ENCODE data around the gene DUSP22.

DUSP22 gene

DNA sequence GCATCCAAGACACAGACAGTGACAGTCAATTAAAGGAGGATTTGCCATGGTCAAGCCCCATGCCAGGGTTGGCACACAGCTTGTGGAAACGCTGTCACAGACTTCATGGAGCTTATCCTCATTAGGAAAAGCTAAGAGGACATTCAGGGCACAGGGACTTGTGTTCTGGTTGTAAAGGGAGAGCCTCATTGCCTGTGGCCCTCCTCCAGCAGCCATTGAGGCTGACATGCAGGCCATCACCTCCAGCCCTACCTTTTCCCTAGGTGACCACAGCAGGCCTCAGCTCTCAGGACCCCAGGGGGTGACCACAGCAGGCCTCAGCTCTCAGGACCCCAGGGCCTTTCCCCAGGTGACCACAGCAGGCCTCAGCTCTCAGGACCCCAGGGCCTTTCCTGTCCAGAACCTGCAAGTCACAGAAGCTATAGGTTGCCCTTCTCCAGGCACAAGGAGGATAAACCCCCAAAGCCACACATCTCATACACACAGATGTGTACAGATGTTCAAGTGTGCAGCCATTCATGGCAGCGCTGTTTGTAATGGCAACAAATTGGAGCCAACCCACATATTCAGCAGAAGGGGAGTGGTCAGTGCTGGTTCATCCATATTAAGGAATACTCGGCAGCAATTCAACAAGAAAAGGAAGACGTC, 26.1 kb downstream of the DUSP22 start:
- H3K27me3 ChIP-seq (ENCODE audit: control insufficient read depth, insufficient read depth, low read length) = no peaks in the 10 kb centered on the region
- H3K4me3 ChIP-seq (ENCODE audit: low read length) = no peak overlapping the region
- no peaks in the 10 kb centered on the region for H3K9me3 ChIP-seq (ENCODE audit: control insufficient read depth, low read length)
- peaks cover 8% of the 10 kb centered on the region for H3K4me1 ChIP-seq (ENCODE audit: control insufficient read depth, insufficient read depth, low read length)
- H3K9ac ChIP-seq (ENCODE audit: low read length) = no peak overlapping the region
- no peaks in the 10 kb centered on the region for H3K36me3 ChIP-seq (ENCODE audit: control insufficient read depth, insufficient read depth, low read length)

DNA sequence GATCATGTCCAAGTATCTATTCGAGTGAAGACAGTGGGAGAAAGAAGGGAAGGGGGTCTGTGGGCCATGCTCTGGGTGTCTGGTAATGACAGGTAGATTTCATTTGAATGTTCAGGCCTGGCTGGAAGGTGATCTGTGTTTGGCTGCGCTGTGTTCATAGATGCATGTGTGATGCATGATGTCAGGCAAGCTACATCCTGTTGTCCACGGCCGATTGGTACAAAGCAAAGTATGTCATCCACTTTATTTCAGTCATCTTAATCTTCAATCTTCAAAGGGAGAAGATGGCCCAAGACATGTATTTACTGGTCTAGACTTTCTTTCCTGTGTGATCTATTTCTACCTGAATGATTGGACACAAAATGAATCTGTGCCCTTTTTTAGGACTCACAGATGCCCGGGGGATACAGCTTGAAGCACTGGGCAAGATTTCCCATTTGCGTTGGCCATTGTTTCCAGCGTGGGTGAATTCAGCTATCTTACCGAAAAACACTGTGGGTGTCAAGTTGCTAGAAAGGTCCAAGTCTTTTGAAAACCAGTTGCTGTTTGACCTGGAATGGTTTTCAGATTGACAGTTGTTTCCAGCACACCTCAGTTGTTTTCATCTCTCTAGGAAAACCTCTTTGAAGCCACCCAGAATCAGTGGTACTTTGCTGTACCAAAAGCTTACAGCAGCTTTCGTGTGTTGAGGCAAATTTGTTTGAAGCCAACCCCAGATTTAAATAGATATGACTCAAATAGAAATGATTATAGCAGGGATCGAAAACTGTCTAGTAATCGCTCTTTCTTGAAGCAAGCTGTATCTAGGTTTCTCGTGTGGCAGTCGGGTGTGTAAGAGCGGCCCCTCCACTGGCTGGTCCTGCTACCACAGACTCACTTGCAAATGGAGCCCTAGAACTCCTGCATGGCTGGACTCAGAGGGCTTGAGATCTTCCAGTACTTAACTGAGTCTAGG, 27.2 kb downstream of the DUSP22 start:
- H3K9me3 ChIP-seq (ENCODE audit: control insufficient read depth, low read length) = no peaks in the 10 kb centered on the region
- H3K4me3 ChIP-seq (ENCODE audit: low read length) = no peak overlapping the region
- H3K4me1 ChIP-seq (ENCODE audit: control insufficient read depth, insufficient read depth, low read length) = peaks cover 6% of the 10 kb centered on the region
- no peaks in the 10 kb centered on the region for H3K36me3 ChIP-seq (ENCODE audit: control insufficient read depth, insufficient read depth, low read length)
- H3K27me3 ChIP-seq (ENCODE audit: control insufficient read depth, insufficient read depth, low read length) = no peaks in the 10 kb centered on the region
- no peak overlapping the region for H3K9ac ChIP-seq (ENCODE audit: low read length)

DNA sequence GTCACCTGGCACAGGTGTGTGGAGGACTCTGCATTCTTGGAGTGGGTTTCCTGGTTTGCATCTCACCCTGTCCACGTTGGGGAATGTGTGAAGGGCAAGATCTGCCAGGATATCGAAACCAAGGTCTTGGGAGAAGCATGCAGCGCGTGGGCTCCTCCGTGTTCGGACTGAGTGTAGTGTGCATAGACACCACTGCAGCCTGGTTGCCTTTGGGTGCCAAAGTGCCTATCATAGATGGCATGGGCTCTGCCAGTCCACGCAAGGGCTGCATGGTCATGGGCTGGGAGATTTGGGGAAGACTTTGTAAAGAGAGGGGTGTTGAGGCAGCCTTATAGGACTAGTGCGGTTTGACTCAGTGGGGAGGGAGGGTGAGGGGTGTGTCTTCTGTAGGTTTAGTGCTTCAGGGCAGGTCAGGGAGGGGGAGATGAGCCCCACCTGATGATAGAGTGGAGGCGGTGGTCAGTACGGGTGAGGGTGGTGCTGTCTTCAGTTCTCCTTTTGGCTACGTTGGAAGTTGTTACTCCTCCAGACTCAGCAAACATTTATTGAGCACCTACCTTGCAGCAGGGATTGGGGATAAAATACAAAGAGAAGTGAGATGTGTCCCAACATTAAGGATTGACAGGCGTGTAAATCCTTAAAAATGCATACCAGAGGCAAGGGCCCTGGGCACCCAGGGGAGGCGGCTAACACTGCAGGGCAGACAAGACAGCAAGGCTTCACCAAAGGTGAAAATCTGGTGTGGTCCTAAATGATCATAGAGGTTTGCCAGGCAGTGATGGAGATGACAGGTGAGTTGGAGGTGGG, 28.3 kb downstream of the DUSP22 start:
- no peaks in the 10 kb centered on the region for H3K9me3 ChIP-seq (ENCODE audit: control insufficient read depth, low read length)
- H3K36me3 ChIP-seq (ENCODE audit: control insufficient read depth, insufficient read depth, low read length) = no peaks in the 10 kb centered on the region
- no peak overlapping the region for H3K9ac ChIP-seq (ENCODE audit: low read length)
- no peaks in the 10 kb centered on the region for H3K27me3 ChIP-seq (ENCODE audit: control insufficient read depth, insufficient read depth, low read length)
- peaks cover 6% of the 10 kb centered on the region for H3K4me1 ChIP-seq (ENCODE audit: control insufficient read depth, insufficient read depth, low read length)
- no peak overlapping the region for H3K4me3 ChIP-seq (ENCODE audit: low read length)

DNA sequence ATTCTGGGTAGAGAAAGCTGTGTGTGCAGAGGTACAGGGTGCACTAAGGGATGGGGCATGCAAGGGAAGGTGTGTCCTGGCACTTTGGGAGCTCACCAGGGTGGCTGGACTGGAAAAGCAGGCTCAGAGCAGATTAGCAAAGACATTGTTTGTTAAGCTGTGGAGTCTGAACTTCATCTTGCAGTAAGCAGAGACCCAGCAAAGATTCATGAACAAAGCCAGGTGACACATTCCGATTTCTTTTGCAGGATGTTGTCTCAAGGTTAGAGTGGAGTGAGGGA, 28.8 kb downstream of the DUSP22 start:
- Histone ChIP-seq H3K9me3 (ENCODE audit: control insufficient read depth, low read length) (no peaks in the 10 kb centered on the region), H3K4me3 (ENCODE audit: low read length) (no peak overlapping the region), H3K9ac (ENCODE audit: low read length) (no peak overlapping the region), H3K27me3 (ENCODE audit: control insufficient read depth, insufficient read depth, low read length) (no peaks in the 10 kb centered on the region), H3K36me3 (ENCODE audit: control insufficient read depth, insufficient read depth, low read length) (no peaks in the 10 kb centered on the region), H3K4me1 (ENCODE audit: control insufficient read depth, insufficient read depth, low read length) (peaks cover 3% of the 10 kb centered on the region)

DNA sequence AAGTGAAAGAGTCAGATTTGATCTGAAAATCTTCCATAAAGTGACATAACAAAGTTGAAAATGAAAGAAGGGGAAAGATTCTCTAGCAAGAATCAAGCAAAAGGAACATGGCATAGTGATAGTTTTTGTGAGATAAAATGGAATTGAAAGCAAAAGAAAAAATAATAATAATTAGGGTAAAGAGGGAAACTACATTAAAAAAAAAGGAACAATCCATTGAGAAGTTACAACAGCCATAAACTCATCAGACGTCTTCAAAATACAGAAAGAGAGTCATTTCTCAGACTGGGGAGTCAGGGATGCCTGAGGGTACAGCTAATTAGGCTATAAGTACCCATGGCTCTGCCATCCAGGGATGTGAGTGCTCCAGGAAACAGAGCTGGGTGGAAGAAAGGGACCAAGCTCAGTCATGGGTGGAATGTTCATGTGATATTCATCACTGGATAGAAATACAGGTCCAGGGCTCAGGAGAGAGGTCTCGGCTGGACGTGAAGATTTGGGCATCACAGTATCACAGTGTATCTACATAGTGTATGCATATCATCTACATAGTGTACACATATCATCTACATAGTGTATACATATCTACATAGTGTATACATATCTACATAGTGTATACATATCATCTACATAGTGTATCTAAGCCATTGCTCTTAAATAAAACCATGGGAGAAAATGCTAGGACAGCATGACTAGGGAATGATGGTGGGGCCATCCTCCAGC, 29.4 kb downstream of the DUSP22 start:
- H3K9me3 ChIP-seq (ENCODE audit: control insufficient read depth, low read length) = no peaks in the 10 kb centered on the region
- no peak overlapping the region for H3K4me3 ChIP-seq (ENCODE audit: low read length)
- H3K9ac ChIP-seq (ENCODE audit: low read length) = no peak overlapping the region
- H3K36me3 ChIP-seq (ENCODE audit: control insufficient read depth, insufficient read depth, low read length) = no peaks in the 10 kb centered on the region
- no peaks in the 10 kb centered on the region for H3K27me3 ChIP-seq (ENCODE audit: control insufficient read depth, insufficient read depth, low read length)
- no peaks in the 10 kb centered on the region for H3K4me1 ChIP-seq (ENCODE audit: control insufficient read depth, insufficient read depth, low read length)

DNA sequence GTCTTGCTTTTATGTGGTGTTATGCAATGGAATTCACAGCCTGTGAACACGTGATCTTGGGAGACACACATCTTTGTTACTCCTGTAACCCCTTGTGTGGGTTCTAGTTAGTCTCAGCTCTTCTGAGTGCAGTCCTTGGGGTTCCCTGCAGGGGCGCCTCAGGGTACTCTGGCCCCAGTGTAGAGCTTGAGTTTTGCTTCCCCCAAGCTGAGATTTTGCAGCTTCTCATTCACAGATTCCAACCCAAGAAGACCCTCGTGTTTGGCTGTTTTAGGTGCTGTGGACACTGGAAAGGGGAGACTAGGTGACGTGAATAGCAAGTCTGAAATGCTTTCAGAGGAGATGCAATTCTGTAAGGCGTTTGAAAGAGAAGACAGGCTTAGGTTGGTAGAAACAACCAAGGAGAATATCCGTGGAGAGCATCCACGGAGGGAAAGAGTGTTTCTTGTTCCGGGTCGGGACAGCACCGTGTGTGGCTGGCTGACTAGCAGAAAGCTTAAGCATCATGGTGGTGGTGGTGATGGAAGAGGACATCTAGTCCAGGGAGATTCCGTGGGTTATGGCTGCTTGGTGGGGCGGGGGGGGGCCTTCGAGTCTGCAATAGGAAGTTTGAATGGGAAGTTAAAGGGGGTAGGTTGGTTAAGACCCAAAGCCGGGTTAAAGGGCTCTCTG, 30.1 kb downstream of the DUSP22 start:
- H3K36me3 ChIP-seq (ENCODE audit: control insufficient read depth, insufficient read depth, low read length) = no peaks in the 10 kb centered on the region
- H3K27me3 ChIP-seq (ENCODE audit: control insufficient read depth, insufficient read depth, low read length) = no peaks in the 10 kb centered on the region
- no peak overlapping the region for H3K9ac ChIP-seq (ENCODE audit: low read length)
- H3K4me1 ChIP-seq (ENCODE audit: control insufficient read depth, insufficient read depth, low read length) = peaks cover 2% of the 10 kb centered on the region
- no peak overlapping the region for H3K4me3 ChIP-seq (ENCODE audit: low read length)
- no peaks in the 10 kb centered on the region for H3K9me3 ChIP-seq (ENCODE audit: control insufficient read depth, low read length)

DNA sequence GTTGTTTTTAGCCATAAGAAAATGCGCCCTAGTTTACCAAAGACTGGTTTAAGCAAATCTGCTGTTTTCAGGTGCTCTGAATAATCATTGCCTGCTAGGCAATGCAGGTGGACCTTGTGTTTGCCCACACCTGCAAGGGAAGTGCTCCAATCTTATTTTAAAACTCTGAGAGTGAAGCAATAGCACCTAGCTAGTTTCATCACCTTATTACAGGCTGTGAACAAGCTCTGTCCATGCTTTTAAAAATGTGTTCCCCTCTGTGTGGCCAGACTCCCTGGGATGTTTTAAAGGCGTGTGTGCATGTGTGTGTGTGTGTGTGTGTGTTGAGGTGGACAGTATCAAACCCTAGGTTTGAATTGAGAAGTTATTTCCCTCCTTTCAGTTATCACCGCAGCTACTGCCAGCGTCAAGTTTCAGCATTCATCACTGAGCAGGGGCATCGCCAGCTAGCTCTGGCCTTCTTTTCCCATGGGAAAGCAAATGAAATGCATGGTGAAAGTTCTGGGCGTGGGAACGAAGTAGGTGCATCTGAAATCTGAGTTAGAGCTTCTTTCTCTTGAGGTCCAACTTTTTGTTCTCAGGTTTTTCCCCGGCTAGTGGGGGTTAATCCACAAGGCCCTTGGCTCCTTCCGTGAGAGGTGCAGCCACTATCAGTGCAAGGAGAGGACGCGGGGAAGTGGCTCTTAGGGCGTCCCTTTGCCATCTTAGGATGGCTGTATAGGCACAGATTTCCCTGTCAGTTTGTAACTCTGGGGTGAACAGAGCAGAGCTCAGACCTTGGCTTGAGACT, 30.8 kb downstream of the DUSP22 start:
- Histone ChIP-seq H3K9ac (ENCODE audit: low read length) (no peak overlapping the region), H3K4me1 (ENCODE audit: control insufficient read depth, insufficient read depth, low read length) (peaks cover 9% of the 10 kb centered on the region), H3K9me3 (ENCODE audit: control insufficient read depth, low read length) (no peaks in the 10 kb centered on the region), H3K27me3 (ENCODE audit: control insufficient read depth, insufficient read depth, low read length) (no peaks in the 10 kb centered on the region), H3K36me3 (ENCODE audit: control insufficient read depth, insufficient read depth, low read length) (no peaks in the 10 kb centered on the region), H3K4me3 (ENCODE audit: low read length) (no peak overlapping the region)

DNA sequence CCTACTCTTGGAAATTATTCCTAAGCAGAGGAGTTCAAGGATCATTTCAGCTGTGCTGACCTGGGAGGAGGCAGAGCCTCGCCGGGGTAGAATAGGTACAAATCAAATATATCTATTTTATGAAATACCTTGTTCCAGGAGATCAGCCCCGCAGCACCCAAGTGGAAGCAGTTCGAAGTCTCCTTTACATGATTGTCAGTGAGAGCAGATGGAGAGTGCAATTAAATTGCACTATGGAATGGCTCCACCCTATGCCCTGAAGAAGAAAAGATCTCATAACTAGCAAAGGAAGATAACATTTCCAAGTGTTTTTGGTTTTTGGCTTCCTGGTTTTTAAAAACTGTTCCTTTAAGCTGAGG, 31.4 kb downstream of the DUSP22 start:
- Histone ChIP-seq H3K4me3 (ENCODE audit: low read length) (no peak overlapping the region), H3K27me3 (ENCODE audit: control insufficient read depth, insufficient read depth, low read length) (no peaks in the 10 kb centered on the region), H3K36me3 (ENCODE audit: control insufficient read depth, insufficient read depth, low read length) (no peaks in the 10 kb centered on the region), H3K4me1 (ENCODE audit: control insufficient read depth, insufficient read depth, low read length) (peaks cover 11% of the 10 kb centered on the region), H3K9ac (ENCODE audit: low read length) (no peak overlapping the region), H3K9me3 (ENCODE audit: control insufficient read depth, low read length) (no peaks in the 10 kb centered on the region)

DNA sequence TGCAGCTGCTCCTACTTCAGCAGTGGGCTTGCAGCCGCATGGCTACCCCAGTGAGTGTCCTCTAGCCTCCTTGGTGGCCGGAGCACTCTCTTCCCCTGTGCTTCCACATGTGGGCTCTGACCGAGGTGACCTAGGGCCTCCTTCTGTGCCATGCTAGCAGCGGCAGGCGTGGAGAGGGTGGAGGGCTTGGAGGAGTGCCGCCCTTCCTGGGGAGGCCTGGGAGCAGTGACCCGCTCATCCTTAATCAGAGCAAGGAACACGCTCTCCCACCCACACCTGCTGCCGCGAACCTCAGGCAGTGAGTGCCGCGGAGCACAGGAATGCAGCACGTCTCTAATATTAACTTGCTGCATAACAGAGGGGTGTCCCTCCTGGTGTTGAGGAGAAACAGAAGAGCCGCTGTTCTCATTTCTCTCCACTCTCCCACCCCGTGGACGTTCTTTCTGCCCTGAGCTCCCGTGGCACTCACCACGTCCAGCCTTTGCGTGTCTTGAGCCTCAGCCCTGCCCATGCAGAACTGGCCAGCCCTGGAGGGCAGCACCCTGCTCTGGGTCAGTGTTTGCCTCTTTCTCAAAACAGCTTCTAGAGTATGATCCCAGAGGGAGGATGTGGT, 31.9 kb downstream of the DUSP22 start:
- peaks cover 11% of the 10 kb centered on the region for H3K4me1 ChIP-seq (ENCODE audit: control insufficient read depth, insufficient read depth, low read length)
- H3K36me3 ChIP-seq (ENCODE audit: control insufficient read depth, insufficient read depth, low read length) = no peaks in the 10 kb centered on the region
- H3K27me3 ChIP-seq (ENCODE audit: control insufficient read depth, insufficient read depth, low read length) = no peaks in the 10 kb centered on the region
- no peak overlapping the region for H3K4me3 ChIP-seq (ENCODE audit: low read length)
- H3K9me3 ChIP-seq (ENCODE audit: control insufficient read depth, low read length) = no peaks in the 10 kb centered on the region
- no peak overlapping the region for H3K9ac ChIP-seq (ENCODE audit: low read length)

DNA sequence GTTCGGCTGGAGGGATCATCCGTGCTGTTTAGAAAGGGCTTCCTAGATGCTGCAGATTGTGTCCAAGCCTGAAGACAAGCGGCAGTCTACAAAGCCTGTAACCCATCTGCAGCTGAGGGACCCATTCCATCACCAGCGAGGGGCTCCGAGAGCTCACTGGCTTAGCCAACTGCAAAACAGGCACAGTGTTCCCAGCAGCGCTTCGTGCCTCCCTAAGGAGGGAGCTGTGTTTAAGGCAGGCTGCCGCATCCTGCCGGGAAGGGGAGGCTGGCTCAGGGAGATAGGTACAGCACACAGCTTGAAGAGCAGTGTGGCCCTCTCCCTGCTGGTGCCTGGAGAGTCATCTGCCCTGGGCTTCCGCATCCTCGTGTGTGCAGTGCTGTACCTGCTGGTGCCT, 32.4 kb downstream of the DUSP22 start:
- Histone ChIP-seq H3K9me3 (ENCODE audit: control insufficient read depth, low read length) (no peaks in the 10 kb centered on the region), H3K36me3 (ENCODE audit: control insufficient read depth, insufficient read depth, low read length) (no peaks in the 10 kb centered on the region), H3K27me3 (ENCODE audit: control insufficient read depth, insufficient read depth, low read length) (no peaks in the 10 kb centered on the region), H3K4me3 (ENCODE audit: low read length) (no peak overlapping the region), H3K4me1 (ENCODE audit: control insufficient read depth, insufficient read depth, low read length) (peaks cover 11% of the 10 kb centered on the region), H3K9ac (ENCODE audit: low read length) (no peak overlapping the region)

Measured in mucosa of stomach (tissue), 1 donor.